ENCODE results near the gene LRRC52.
"Not testable (repeated sequence)": the region's sequence is repeated elsewhere in the genome, so short reads cannot be mapped to it uniquely, and the experiment has no call there.

Gene LRRC52

DNA sequence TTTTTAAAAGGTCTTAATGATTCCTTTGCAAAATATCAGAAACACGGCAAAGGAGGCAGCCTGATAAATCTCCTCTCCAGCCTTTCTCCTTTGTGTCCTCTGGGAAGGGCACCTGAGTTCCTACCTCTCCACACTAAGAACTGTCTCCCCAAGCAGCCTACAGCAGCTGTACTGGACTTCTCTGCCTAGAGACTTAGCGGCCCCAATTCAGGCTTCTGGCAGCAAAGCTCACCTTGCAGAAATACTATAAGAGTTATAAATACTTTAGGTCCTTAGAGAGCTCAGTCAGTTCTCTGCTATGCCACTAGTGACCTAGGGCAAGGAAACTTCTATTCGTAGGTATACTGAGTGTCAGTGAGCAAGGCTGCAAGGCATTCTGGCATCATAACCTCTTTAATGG is 33.9 kb downstream of the LRRC52 start:
- H3K4me3 ChIP-seq (ENCODE audit: low read length) = no peak overlapping the region
- H3K4me2 ChIP-seq (ENCODE audit: low read length) = no peak overlapping the region
- H3K9ac ChIP-seq (ENCODE audit: low read length) = no peak overlapping the region
- no peak for TF ChIP-seq EZH2phosphoT487 (IDR thresholded peaks at IDR 0.05; ENCODE audit: low read depth)
- TF ChIP-seq, protein P1, sequence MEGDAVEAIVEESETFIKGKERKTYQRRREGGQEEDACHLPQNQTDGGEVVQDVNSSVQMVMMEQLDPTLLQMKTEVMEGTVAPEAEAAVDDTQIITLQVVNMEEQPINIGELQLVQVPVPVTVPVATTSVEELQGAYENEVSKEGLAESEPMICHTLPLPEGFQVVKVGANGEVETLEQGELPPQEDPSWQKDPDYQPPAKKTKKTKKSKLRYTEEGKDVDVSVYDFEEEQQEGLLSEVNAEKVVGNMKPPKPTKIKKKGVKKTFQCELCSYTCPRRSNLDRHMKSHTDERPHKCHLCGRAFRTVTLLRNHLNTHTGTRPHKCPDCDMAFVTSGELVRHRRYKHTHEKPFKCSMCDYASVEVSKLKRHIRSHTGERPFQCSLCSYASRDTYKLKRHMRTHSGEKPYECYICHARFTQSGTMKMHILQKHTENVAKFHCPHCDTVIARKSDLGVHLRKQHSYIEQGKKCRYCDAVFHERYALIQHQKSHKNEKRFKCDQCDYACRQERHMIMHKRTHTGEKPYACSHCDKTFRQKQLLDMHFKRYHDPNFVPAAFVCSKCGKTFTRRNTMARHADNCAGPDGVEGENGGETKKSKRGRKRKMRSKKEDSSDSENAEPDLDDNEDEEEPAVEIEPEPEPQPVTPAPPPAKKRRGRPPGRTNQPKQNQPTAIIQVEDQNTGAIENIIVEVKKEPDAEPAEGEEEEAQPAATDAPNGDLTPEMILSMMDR (IDR thresholded peaks at IDR 0.05; ENCODE audit: low read depth, low read length) = no peak
- H4K20me1 ChIP-seq (ENCODE audit: insufficient read depth, low read length) = no peaks in the 10 kb centered on the region; the same call in 1 of the 2 replicates
- peaks cover 75% of the 10 kb centered on the region for H3K27me3 ChIP-seq (ENCODE audit: low read depth, low read length)
- H3K4me1 ChIP-seq (ENCODE audit: low read length) = no peaks in the 10 kb centered on the region
- no peaks in the 10 kb centered on the region for H3K9me3 ChIP-seq (ENCODE audit: insufficient read depth, low read length)
- no peaks in the 10 kb centered on the region for H3K36me3 ChIP-seq (replicated peaks; ENCODE audit: low read depth, low read length)
- no peak overlapping the region for H2AFZ ChIP-seq (ENCODE audit: low read depth, low read length)
- no peak overlapping the region for H3K27ac ChIP-seq (ENCODE audit: low read length)
- no peaks in the 10 kb centered on the region for H3K79me2 ChIP-seq (ENCODE audit: low read length)

DNA sequence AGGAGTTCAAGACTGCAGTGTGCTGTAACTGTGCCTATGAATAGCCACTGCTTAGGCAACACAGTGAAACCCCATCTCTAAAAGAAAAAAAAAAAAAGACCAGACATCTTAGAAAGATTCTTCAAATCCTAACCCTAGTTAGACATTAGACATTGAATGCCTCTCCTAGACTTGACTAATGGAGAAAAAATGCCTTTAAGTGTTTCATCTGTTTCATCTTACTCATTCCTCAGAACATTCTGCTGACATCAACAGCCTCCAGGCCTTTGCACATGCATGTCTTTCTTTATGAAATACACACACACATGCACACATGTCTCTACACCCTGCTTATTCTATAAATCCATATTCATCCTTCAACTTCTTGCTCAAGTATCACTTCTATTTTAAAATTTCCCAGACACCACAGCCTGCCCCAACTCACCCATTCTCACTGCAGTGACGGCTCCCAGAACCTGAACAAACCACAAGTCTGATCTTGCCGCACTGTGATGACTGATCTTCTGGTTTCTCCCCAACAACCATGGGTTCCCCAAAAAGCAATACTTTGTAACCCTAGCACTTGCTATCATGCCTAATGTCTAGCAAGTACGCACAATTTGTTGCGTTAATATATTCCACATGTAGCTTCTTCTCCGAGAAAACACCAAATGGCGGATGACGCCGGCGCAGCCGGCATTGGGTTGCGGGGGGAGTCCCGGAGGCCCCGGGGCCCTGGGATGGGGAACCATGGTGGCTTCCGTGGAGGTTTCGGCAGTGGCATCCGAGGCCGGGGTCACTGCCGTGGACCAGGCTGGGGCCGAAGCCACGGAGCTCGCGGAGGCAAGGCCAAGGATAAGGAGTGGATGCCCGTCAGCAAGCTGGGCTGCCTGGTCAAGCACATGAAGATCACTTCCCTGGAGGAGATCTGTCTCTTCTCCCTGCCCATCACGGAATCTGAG is 37.4 kb downstream of the LRRC52 start:
- TF ChIP-seq EZH2phosphoT487 (IDR thresholded peaks at IDR 0.05; ENCODE audit: low read depth) = no peak
- TF ChIP-seq, protein P1 (IDR thresholded peaks at IDR 0.05; ENCODE audit: low read depth, low read length) = no peak
- Histone ChIP-seq H4K20me1 (ENCODE audit: insufficient read depth, low read length) (no peaks in the 10 kb centered on the region; the same call in 1 of the 2 replicates), H3K4me2 (ENCODE audit: low read length) (no peak overlapping the region), H3K79me2 (ENCODE audit: low read length) (no peaks in the 10 kb centered on the region), H3K4me3 (ENCODE audit: low read length) (no peak overlapping the region), H3K4me1 (ENCODE audit: low read length) (no peaks in the 10 kb centered on the region), H3K27ac (ENCODE audit: low read length) (no peak overlapping the region), H2AFZ (ENCODE audit: low read depth, low read length) (no peak overlapping the region), H3K36me3 (replicated peaks; ENCODE audit: low read depth, low read length) (no peaks in the 10 kb centered on the region), H3K9ac (ENCODE audit: low read length) (no peak overlapping the region), H3K27me3 (ENCODE audit: low read depth, low read length) (peaks cover 73% of the 10 kb centered on the region), H3K9me3 (ENCODE audit: insufficient read depth, low read length) (no peaks in the 10 kb centered on the region)

DNA sequence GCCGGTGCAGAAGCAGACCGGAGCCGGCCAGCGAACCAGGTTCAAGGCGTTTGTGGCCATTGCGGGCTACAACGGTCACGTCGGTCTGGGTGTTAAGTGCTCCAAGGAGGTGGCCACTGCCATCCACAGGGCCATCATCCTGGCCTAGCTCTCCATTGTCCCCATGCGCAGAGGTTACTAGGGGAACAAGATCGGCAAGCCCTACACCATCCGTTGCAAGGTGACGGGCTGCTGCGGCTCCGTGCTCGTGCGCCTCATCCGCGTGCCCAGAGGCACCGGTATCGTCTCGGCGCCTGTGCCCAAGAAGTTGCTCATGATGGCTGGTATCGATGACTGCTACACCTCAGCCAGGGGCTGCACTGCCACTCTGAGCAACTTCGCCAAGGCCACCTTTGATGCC is 38.1 kb downstream of the LRRC52 start:
- peaks cover 73% of the 10 kb centered on the region for H3K27me3 ChIP-seq (ENCODE audit: low read depth, low read length)

DNA sequence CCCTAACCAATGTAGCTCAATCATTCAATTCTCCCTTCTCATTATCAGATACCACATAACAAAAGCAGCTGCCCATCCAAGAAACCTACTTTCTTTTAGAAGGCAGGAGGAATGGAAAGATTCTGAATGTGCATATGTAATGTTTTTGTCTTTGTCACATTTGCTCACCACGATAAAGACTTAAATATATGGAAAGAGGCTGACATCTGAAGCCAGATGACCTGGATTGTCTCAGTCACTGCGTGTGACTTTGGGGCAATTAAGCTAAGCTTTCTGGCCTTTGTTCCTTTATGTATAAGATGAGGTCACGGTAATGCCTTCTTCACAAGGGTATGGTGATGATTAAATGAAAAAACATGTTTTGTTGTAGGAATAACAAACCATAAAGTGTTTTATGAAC is 42.6 kb downstream of the LRRC52 start:
- H4K20me1 ChIP-seq (ENCODE audit: insufficient read depth, low read length) = no peaks in the 10 kb centered on the region
- H3K36me3 ChIP-seq (replicated peaks; ENCODE audit: low read depth, low read length) = no peaks in the 10 kb centered on the region
- H3K9ac ChIP-seq (ENCODE audit: low read length) = no peak overlapping the region
- H3K4me3 ChIP-seq (ENCODE audit: low read length) = no peak overlapping the region
- no peak overlapping the region for H2AFZ ChIP-seq (ENCODE audit: low read depth, low read length)
- H3K79me2 ChIP-seq (ENCODE audit: low read length) = no peaks in the 10 kb centered on the region
- no peaks in the 10 kb centered on the region for H3K4me1 ChIP-seq (ENCODE audit: low read length)
- H3K9me3 ChIP-seq (ENCODE audit: insufficient read depth, low read length) = no peaks in the 10 kb centered on the region
- TF ChIP-seq EZH2phosphoT487 (IDR thresholded peaks at IDR 0.05; ENCODE audit: low read depth) = no peak
- TF ChIP-seq, protein P1 (IDR thresholded peaks at IDR 0.05; ENCODE audit: low read depth, low read length) = no peak
- peaks cover 74% of the 10 kb centered on the region for H3K27me3 ChIP-seq (ENCODE audit: low read depth, low read length)
- no peak overlapping the region for H3K27ac ChIP-seq (ENCODE audit: low read length)
- H3K4me2 ChIP-seq (ENCODE audit: low read length) = no peak overlapping the region

More for the DNA sequence above, 38.1 kb downstream of the LRRC52 start:
- H3K36me3 ChIP-seq (replicated peaks; ENCODE audit: low read depth, low read length) = no peaks in the 10 kb centered on the region
- H4K20me1 ChIP-seq (ENCODE audit: insufficient read depth, low read length) = no peaks in the 10 kb centered on the region; the same call in 1 of the 2 replicates
- no peak overlapping the region for H3K9ac ChIP-seq (ENCODE audit: low read length)
- H2AFZ ChIP-seq (ENCODE audit: low read depth, low read length) = no peak overlapping the region
- no peak overlapping the region for H3K4me2 ChIP-seq (ENCODE audit: low read length)
- H3K4me1 ChIP-seq (ENCODE audit: low read length) = no peaks in the 10 kb centered on the region
- no peaks in the 10 kb centered on the region for H3K9me3 ChIP-seq (ENCODE audit: insufficient read depth, low read length)
- TF ChIP-seq, protein P1 (IDR thresholded peaks at IDR 0.05; ENCODE audit: low read depth, low read length) = no peak
- no peak for TF ChIP-seq EZH2phosphoT487 (IDR thresholded peaks at IDR 0.05; ENCODE audit: low read depth)
- no peak overlapping the region for H3K4me3 ChIP-seq (ENCODE audit: low read length)
- H3K79me2 ChIP-seq (ENCODE audit: low read length) = no peaks in the 10 kb centered on the region
- H3K27ac ChIP-seq (ENCODE audit: low read length) = no peak overlapping the region

DNA sequence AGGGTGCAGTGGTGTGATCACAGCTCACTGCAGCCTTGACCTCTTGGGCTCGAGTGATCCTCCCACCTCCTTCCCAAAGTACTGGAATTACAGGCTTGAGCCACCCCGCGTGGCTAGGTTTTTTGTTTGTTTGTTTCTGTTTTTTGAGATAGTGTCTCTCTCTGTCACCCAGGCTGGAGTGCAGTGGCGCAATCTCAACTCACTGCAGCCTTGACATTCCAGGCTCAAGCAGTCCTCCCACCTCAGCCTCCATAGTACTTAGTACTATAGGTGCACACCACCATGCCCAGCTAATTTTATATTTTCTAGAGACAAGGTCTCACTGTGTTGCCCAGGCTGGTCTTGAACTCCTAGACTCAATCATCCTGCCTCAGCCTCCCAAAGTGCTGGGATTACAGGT is 47.6 kb downstream of the LRRC52 start:
- H3K27me3 ChIP-seq (ENCODE audit: low read depth, low read length) = peaks cover 86% of the 10 kb centered on the region
- not testable (repeated sequence) for H3K4me3 ChIP-seq (ENCODE audit: low read length); H3K9me3 ChIP-seq (ENCODE audit: insufficient read depth, low read length)

More for the DNA sequence above, 47.6 kb downstream of the LRRC52 start:
- H3K9ac ChIP-seq (ENCODE audit: low read length); H3K4me2 ChIP-seq (ENCODE audit: low read length); H4K20me1 ChIP-seq (ENCODE audit: insufficient read depth, low read length); H2AFZ ChIP-seq (ENCODE audit: low read depth, low read length); H3K36me3 ChIP-seq (replicated peaks; ENCODE audit: low read depth, low read length); H3K4me1 ChIP-seq (ENCODE audit: low read length); H3K79me2 ChIP-seq (ENCODE audit: low read length); H3K27ac ChIP-seq (ENCODE audit: low read length): not testable (repeated sequence)
